ENCODE measurements around the gene LDAF1. TPM values are rescaled to one million over a fixed set of nuclear protein-coding genes. Genes with fewer than 3 reads are reported as not detected.

LDAF1 gene
- total RNA-seq, 1 experiment from 2014 or later, result 50.1 TPM

DNA sequence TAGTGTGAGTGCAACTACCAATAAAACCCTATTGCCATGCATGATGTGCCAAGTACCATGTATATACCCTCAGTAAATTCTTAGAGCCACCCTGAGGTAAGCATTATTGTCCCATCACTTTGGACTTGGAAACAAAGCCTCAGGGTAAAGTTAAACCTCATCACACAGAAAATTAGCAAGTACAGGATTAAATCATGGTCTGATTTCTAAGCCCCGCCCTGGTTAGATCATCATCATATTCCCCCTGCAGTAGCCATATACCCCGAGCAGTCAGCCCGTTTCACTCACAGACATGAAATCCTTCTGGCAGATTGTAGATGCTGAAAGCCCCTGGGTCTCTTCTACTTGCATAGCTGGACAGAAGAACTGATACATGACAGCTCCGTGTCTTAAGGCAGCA is 48.1 kb downstream of the LDAF1 start:
- CTCF ChIA-PET, result no interaction called here
- no TSS peak for BruUV-seq (replicated peaks)
- Mint-ChIP-seq H3K9me3 (ENCODE audit: low read depth, unreplicated experiment) (no peaks in the 10 kb centered on the region), H3K4me1 (ENCODE audit: low read depth, unreplicated experiment) (no peaks in the 10 kb centered on the region), H3K27me3 (ENCODE audit: unreplicated experiment) (no peaks in the 10 kb centered on the region), H3K27ac (ENCODE audit: unreplicated experiment) (no peak overlapping the region), H3K36me3 (ENCODE audit: insufficient read depth, unreplicated experiment) (no peaks in the 10 kb centered on the region), H3K4me3 (ENCODE audit: low read depth, unreplicated experiment) (no peak overlapping the region)
- TF ChIP-seq, protein P1, sequence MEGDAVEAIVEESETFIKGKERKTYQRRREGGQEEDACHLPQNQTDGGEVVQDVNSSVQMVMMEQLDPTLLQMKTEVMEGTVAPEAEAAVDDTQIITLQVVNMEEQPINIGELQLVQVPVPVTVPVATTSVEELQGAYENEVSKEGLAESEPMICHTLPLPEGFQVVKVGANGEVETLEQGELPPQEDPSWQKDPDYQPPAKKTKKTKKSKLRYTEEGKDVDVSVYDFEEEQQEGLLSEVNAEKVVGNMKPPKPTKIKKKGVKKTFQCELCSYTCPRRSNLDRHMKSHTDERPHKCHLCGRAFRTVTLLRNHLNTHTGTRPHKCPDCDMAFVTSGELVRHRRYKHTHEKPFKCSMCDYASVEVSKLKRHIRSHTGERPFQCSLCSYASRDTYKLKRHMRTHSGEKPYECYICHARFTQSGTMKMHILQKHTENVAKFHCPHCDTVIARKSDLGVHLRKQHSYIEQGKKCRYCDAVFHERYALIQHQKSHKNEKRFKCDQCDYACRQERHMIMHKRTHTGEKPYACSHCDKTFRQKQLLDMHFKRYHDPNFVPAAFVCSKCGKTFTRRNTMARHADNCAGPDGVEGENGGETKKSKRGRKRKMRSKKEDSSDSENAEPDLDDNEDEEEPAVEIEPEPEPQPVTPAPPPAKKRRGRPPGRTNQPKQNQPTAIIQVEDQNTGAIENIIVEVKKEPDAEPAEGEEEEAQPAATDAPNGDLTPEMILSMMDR (IDR thresholded peaks at IDR 0.05; ENCODE audit: unreplicated experiment), result no peak
- DNase-seq, result no peak
- intact Hi-C loops (cut with micrococcal nuclease; ENCODE audit: unreplicated experiment), result no loop called here

- Mint-ChIP-seq H3K36me3 (ENCODE audit: insufficient read depth, unreplicated experiment) (no peaks in the 10 kb centered on the region), H3K4me1 (ENCODE audit: low read depth, unreplicated experiment) (no peaks in the 10 kb centered on the region), H3K27ac (ENCODE audit: unreplicated experiment) (no peak overlapping the region), H3K4me3 (ENCODE audit: low read depth, unreplicated experiment) (no peak overlapping the region), H3K9me3 (ENCODE audit: low read depth, unreplicated experiment) (no peaks in the 10 kb centered on the region), H3K27me3 (ENCODE audit: unreplicated experiment) (no peaks in the 10 kb centered on the region)
- DNase-seq, result no peak
- intact Hi-C loops (cut with micrococcal nuclease; ENCODE audit: unreplicated experiment), result no loop called here
- no TSS peak for BruUV-seq (replicated peaks)
- TF ChIP-seq, protein P1 (IDR thresholded peaks at IDR 0.05; ENCODE audit: unreplicated experiment), result no peak
- CTCF ChIA-PET, result interaction anchor here (0.6 kb wide), 1 partner anchor 87 kb away, joined by 3 read pairs; no protein-coding TSS in a partner anchor
Observed at GRCh38 chr16:21208446-21209230, 50.2 kb downstream of the LDAF1 start.

- no TSS peak for BruUV-seq (replicated peaks)
- intact Hi-C loops (cut with micrococcal nuclease; ENCODE audit: unreplicated experiment), result no loop called here
- H3K27ac Mint-ChIP-seq (ENCODE audit: unreplicated experiment), result no peak within 1 kb of the TSS
- H3K4me1 Mint-ChIP-seq (ENCODE audit: low read depth, unreplicated experiment), result no peaks in the 10 kb centered on the region
- H3K4me3 Mint-ChIP-seq (ENCODE audit: low read depth, unreplicated experiment), result no peak within 1 kb of the TSS
- no peak for DNase-seq
- no peaks in the 10 kb centered on the region for H3K9me3 Mint-ChIP-seq (ENCODE audit: low read depth, unreplicated experiment)
- no peaks in the 10 kb centered on the region for H3K27me3 Mint-ChIP-seq (ENCODE audit: unreplicated experiment)
- no peaks in the 10 kb centered on the region for H3K36me3 Mint-ChIP-seq (ENCODE audit: insufficient read depth, unreplicated experiment)
- CTCF ChIA-PET, result no interaction called here
- TF ChIP-seq, protein P1 (IDR thresholded peaks at IDR 0.05; ENCODE audit: unreplicated experiment), result no peak
Observed at GRCh38 chr16:21211486-21211885, 53.0 kb downstream of the LDAF1 start, which contains the start of gene ZP2. Gene ZP2, minus strand, starts transcription at chr16:21211574. Its CDS starts 27 bp downstream, at chr16:21211547.

DNA sequence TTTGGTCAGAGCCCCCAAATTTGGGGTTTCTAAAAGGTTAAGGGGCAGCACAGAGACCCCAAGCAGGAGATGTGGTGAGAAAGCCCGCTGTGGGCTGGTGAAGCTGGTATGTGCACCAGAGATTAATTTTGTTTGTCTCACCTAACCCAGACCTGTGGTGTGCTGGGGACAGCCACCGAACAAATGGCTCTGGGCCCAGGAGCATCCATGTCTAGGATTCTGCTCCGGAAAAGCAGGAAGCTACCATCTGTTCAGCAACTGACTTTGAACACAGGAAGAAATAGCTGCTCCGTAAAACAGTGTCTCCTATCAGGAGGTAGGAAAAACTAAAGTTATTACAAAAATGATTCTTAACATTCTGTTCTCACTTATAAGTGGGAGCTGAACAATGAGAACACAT is 55.6 kb downstream of the LDAF1 start:
- DNase-seq, result no peak
- TF ChIP-seq, protein P1 (IDR thresholded peaks at IDR 0.05; ENCODE audit: unreplicated experiment), result no peak
- Mint-ChIP-seq H3K4me3 (ENCODE audit: low read depth, unreplicated experiment) (no peak overlapping the region), H3K36me3 (ENCODE audit: insufficient read depth, unreplicated experiment) (no peaks in the 10 kb centered on the region), H3K27ac (ENCODE audit: unreplicated experiment) (no peak overlapping the region), H3K9me3 (ENCODE audit: low read depth, unreplicated experiment) (no peaks in the 10 kb centered on the region), H3K27me3 (ENCODE audit: unreplicated experiment) (no peaks in the 10 kb centered on the region), H3K4me1 (ENCODE audit: low read depth, unreplicated experiment) (no peaks in the 10 kb centered on the region)
- CTCF ChIA-PET, result interaction anchor here (1.0 to 1.2 kb wide), 2 partner anchors 26 to 87 kb away, joined by 3 read pairs; no protein-coding TSS in a partner anchor
- BruUV-seq (replicated peaks), result no TSS peak
- intact Hi-C loops (cut with micrococcal nuclease; ENCODE audit: unreplicated experiment), result no loop called here
